Endometrium (tissue), 2 donors: ENCODE results near the gene STRN3.
A peak's percentile ranks its signal among the peaks of the same experiment; 100 is the strongest.
"Not testable (repeated sequence)": the region's sequence is repeated elsewhere in the genome, so short reads cannot be mapped to it uniquely, and the experiment has no call there.

Experiments used
- FAIRE-seq: peaks from 2 replicates; lab custom pipeline; 2012; peaks lifted over from hg19 to GRCh38; lab: Jason Lieb, UNC
- donor health status: control.
- donor health status: control.

Gene STRN3

GRCh38 chr14:30907659-30908057 is 118.5 kb downstream of the STRN3 start:
- FAIRE-seq = no peak

GRCh38 chr14:30906752-30907658 is 119.2 kb downstream of the STRN3 start:
- peak; percentile 72 for FAIRE-seq

DNA sequence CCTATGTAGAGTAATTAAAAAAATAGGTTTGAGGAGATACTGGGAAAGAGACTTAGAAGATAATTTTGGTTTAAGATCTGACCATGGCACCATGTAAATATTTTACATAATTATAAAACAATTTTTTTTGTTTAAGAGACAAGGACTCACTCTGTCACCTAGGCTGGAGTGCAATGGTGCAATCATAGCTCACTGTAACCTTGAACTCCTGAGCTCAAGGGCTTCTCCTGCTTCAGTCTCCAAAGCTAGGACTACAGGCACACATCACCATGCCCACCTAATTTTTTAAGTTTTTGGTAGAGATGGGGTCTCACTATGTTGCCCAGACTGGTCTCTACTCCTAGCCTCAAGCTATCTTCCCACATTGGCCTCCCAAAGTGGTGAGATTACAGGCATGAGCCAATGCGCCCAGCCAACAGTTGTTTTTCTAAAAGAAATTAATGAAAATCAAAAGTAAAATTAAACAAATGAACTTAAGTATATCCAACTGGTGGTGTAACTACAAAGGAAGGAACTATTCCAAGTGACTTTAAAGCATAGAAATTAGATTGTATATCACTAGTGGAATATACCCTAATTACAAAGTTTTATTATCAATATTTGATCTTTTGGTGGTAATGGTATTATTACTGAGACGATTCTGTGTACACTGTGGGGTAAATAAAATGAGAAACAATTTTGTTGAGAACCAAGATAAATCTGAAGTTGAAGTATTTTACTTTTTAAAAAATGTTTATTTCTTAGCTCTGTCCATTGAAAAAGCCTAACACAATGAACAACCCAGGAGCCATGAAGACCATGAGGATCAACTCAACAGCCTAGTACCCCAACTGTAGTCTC is 122.7 kb downstream of the STRN3 start:
- FAIRE-seq = no peak

DNA sequence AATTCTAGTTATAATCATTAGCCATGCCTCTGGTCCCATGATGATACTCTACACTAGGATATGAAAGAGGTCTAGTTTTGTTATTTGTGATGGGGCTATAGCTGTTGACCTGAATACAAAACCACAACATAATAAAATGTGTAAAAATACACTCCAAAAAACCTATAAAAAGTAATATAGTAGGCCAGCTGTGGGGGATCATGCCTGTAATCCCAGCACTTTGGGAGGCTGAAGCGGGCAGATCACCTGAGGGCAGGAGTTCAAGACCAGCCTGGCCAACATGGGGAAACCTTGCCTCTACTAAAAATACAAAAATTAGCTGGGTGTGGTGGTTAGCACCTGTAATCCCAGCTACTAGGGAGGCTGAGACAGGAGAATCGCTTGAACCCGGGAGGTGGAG is 129.1 kb downstream of the STRN3 start:
- not testable (repeated sequence) for FAIRE-seq

GRCh38 chr14:30896435-30896834 is 129.7 kb downstream of the STRN3 start:
- FAIRE-seq = no peak

DNA sequence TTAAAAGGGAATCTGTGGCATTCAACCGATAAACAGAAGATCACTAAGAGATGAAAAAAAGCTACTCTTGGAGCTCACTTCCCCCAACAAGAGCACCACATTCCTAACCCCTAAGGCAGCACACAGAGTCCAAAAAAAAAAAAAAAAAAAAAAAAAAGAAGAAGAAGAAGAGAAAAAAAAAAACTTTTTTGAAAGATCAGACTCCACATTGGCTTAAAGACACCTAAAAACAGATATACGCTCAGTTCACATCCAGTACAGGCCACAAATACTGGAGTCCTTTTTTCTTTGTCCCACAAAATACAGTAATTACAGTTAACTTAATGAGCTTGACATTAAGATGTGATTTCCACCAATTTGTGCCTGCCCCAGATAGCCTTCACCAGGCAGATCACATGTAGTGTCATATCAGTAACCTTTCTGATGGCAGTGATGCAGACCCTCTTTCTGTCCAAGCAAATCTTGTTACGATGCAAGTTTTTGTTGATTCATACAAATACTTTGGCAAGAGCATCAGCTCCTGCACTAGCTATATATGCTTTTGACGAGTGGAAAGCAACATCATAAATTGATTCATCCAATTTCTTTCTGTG is 131.2 kb downstream of the STRN3 start:
- no peak for FAIRE-seq

DNA sequence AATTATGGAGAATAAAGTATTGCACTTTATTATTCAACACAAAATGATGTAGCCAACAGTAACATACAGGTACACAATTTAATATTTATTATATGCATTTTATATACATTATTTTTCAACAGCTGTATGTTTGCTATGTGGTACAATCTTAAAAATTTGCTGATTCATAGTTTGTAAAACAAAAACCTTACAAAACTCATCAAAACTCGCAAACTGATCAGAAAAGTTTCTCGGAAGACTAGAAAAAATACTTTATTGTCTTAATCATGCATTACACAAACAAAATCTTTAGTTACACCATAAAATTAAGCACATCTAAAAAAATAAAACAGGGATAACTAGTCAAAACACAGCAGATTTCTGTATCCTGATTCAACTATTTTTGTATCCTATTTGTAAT is 132.4 kb downstream of the STRN3 start:
- peak; percentile 86 for FAIRE-seq

GRCh38 chr14:30889244-30889594 is 137.0 kb downstream of the STRN3 start:
- FAIRE-seq = no peak

DNA sequence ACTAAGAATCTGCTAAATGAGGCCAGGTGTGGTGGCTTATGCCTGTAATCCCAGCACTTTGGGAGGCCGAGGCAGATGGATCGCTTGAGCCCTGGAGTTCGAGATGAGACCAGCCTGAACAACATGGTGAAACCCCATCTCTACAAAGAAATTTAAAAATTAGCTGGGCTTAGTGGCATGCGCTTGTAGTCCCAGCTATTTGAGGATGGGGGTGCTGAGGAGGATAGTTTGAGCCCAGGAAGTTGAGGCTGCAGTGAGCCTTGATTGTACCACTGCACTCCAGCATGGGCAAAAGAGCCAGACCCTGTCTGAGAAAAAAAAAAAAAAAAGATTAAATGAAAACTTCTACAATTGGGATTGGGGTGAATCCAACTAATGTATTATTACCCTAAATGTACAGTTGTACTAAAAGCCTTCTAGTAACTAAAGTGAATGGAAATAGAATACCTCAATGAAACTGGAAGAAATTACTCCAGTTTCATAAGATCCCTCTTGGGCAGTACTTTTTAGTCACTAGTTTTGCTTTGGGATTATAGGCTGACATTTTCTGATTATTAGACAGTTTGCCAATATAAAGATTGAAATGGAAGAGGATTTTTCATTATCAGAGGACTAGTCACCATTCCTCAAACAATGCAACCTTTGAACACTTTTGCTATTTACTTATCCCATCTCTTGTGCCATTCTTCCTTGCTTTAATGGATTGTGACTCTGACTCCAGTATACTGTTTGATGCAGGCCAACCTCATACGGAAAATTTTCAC is 137.5 kb downstream of the STRN3 start:
- FAIRE-seq = no peak

DNA sequence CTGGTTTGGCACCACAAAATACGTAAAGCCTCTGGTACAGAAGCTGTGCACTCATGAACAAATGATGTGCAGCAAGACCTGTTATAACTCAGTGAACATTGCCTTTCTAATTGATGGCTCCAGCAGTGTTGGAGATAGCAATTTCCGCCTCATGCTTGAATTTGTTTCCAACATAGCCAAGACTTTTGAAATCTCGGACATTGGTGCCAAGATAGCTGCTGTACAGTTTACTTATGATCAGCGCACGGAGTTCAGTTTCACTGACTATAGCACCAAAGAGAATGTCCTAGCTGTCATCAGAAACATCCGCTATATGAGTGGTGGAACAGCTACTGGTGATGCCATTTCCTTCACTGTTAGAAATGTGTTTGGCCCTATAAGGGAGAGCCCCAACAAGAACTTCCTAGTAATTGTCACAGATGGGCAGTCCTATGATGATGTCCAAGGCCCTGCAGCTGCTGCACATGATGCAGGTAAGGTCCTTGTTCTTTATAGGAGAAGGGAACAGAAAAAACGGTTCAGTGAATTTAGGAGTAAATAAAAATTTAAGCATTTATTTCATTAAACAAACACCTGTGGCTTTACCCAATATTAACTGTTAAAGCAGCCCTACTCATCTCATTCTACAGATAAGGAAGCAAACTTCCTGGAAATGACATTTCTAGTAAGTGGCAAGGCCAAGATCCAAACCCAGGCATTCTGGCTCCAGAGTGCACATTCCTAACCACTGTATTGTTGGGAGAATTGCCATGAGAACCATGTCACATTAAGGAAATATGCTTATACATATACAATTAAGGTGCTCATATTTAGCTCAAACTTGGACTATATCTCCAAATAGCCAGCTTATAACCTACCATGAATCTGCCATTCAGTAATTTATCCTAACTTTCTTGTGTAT is 140.1 kb downstream of the STRN3 start:
- FAIRE-seq = no peak

GRCh38 chr14:30884901-30885300 is 141.3 kb downstream of the STRN3 start:
- no peak for FAIRE-seq

GRCh38 chr14:30883508-30884294 is 142.5 kb downstream of the STRN3 start:
- no peak for FAIRE-seq

DNA sequence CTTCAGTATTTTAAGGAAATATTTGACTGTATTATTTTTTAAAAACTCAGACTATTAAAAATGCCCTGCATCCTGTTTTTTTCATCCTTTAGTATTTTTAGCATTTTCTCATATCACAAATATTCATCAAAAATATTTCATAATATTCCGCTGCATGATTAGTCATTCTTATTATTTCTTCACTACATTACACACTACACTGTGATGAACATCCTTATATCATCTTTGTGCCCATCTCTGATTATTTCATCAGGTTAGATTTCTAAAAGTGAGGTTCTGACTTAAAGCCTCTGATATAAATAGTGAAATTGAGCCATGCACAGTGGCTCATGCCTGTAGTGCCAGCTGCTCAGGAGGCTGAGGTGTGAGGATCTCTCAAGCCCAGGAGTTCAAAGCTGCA is 143.7 kb downstream of the STRN3 start:
- no peak for FAIRE-seq

DNA sequence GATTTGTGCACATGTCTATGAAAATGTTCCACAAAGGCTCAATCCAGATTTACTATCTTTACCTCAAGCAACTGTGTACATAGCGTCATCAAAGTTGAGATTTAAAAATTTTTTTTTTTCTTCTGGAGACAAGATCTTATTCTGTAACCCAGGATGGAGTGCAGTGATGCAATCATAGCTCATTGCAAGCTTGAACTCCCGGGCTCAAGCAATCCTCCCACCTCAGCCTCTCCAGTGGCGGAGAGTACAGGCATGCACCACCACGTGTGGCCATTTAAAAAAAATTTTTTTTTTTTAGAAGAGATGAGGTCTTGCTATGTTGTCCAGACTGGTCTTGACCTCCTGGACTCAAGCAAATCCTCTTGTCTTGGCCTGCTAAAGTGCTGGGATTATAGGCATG is 149.5 kb downstream of the STRN3 start:
- no peak for FAIRE-seq

- FAIRE-seq = no peak
Observed at GRCh38 chr14:30875788-30876053, 150.5 kb downstream of the STRN3 start.

DNA sequence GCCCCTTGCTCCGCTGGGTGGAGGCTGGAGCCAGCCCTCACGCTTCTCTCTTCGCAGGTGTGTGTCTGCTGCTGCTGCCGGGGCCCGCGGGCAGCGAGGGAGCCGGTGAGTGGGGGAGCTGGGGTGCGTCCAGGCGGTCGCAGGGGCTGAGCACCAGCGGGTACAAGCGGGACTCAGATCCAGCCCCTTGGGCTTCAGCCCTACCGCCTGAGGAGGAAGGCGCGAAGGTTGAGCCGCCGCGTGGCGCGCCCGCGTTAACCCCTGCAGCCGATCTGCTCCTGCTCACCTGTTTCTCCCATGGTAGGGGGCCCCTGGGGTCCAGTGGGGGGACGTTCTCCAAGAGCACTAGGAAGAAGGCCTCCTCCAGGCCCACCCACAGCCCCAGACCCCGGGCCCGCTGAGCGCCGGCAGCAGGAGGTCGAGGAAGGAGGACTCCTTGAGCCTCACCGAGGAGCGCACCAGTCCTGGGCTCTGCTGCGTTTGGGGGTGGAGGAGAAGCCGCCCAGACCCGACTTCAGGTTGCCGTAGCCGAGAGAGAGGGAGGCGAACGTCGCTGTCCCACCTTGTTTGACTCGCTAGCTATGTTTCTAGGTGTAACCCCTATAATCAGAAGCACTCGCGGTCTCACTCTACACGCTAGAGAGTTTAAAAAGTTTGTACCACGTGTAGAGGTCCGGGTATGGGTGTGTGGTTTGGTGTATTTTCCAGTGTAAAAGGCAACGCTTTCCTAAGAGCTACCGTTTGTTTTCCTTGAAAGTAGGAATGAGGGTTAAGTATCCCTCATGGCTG is 151.0 kb downstream of the STRN3 start:
- no peak for FAIRE-seq

DNA sequence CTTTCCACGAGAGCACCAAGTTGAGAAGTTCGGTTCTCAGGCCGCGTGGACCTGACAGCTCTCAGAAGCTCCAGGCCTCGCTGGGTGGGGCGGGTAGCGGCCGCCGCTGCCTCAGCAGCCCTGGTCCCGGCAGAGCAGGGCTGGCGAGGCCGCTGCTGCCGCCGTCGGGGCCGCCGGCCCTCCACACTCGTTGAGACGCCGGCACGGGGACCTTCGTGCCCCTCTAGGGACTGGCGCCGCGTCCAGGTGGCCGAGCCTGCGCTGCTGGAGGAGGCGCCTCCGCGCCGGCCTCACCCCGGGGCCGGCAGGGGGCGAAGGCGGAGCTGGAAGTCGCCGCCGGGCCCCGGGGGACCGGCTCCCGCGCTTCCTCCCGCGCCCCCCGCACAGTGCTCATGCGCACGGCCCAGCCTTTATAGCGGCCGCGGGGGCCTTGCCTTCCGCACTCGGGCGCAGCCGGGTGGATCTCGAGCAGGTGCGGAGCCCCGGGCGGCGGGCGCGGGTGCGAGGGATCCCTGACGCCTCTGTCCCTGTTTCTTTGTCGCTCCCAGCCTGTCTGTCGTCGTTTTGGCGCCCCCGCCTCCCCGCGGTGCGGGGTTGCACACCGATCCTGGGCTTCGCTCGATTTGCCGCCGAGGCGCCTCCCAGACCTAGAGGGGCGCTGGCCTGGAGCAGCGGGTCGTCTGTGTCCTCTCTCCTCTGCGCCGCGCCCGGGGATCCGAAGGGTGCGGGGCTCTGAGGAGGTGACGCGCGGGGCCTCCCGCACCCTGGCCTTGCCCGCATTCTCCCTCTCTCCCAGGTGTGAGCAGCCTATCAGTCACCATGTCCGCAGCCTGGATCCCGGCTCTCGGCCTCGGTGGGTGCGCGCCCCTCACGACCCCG is 151.8 kb downstream of the STRN3 start, which contains the start of gene COCH:
TSS of gene COCH (plus strand) at position 440 of the 879 bp plus-strand sequence. CDS start at position 820, 380 bp downstream.
- FAIRE-seq = no peak

DNA sequence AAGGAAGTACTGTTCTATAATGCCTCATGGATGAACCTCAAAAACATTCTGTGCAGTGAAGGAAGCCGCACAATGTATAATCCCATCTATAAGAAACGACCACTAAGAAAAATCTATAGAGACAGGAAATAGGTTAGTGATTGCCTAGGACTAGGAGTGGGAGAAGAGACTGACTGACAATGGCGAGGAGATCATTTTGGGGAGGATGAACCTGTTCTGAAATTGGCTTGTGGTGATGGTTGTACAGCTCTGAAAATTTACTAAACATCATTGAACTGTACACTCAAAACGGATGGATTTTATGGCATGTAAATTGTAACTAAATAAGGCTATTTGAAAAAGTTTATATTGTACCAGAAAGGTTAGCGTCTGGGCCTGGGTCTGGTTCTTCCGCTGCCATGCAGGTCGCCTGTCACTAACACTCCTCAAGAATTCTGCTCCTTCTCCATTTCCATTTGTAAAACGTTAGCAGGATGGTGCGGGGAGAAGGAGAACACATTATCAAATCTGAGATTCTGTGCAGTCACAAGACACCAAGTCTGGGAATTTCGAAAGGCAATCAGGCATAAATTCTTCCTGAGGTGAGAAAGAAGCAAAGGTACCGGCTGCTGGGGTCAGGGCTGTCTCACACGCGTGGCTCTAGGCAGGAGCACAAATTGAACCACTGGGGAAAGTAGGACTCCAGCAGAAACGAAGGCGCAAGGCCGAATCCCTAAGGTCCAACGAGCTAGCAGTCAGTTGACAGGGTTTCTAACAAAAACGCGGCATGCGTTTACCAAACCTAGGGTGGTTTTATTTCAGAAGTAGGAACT is 152.7 kb downstream of the STRN3 start:
- no peak for FAIRE-seq
